Measurements from ENCODE around the gene RPL21.
"Not testable (repeated sequence)": the region's sequence is repeated elsewhere in the genome, so short reads cannot be mapped to it uniquely, and the experiment has no call there.

Gene RPL21

DNA sequence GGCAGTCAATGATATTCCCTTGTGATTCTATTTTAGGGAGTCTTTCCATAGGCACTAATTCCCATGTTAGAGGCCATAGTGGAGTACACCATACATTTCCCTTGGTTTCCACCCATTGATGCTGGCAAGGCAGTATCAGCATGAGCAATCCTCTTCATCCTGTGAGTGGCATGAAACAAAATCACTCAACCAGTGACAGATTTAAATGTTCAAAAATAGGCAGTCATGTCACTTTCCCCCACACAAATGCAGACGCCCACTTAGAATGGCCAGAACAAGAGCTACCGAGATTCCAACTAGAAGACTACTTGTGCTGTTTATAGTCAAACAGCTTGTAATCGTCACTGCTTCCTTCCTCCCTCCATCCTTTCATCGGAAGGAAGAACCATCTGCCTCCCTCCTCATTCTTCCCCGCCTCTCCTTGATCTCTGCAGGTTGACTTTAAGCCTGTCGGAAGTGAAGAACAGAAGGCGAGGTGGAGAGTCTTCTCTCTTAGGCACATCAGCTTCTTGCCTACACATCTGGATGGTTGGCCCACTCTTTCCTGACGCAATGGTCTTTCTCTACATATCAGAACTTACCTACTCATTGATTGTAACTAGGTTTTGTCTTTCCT is 41.8 kb downstream of the RPL21 start:
- no peak for DNase-seq

DNA sequence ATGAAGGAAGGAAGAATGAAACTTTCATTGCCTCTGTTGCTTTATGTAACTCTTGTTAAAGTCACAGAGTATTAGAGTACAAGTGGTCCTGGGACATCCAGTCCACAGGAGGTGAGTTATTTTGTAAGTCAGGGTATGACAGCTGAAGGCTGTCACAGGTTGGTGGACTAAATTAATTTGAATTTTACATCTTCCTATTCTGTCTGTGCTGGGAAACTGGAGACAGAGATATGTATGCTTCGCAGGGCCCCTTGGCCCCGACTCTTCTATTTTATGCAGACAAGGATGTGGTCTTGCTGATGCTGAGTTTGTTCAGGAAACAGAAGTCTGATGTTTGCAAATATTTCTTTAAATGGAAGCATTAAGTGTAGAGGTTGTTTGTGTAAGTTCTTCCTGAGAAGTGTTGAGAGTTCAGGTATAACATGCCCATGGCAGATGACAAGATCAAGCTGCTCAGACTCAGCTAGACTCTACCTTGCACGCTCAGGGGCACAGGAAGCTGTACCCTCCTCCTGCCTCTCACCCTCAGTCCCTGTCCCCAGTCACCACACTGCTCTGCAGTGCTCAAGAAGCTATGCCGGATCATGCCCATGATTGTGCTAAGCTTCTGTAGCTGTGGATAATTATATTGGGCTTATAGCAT is 42.6 kb downstream of the RPL21 start:
- no peak for DNase-seq

DNA sequence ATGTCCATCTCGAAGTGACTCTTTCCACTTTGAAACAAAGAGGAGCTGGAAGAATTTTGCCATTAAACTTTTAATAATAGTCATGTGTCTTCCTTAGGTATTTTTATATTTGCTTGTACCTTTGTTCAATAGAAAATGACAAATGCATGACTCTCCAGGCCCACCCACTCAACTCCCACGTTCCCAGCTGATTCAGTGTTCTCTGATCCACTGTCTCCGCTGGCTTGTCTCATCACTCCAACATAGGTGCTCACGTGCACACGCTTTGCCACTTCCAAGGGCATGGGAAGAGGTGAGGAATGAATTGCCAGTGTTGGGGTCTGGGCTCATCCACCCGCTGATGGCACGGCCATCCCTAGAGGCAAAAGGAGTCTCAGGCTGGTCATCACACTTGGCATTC is 43.7 kb downstream of the RPL21 start:
- DNase-seq: no peak

DNA sequence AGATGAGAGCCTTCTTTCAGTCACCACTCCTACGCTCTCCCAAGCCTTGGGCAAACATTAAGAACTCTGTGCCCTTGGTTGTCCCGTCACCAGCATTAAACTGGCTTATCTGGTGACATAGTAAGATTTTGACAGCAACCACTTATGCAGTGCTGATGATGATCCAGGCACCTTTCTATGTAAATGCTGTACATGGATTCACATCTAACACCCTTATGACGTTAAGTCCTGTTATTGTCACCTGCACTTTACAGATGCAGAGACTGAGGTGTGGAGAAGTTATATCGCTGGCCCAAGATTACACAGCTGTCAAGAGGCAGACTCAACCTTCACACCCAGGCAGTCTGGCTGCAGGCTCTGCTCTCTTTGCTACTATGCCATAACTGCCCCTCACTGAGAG is 44.3 kb downstream of the RPL21 start:
- no peak for DNase-seq

DNA sequence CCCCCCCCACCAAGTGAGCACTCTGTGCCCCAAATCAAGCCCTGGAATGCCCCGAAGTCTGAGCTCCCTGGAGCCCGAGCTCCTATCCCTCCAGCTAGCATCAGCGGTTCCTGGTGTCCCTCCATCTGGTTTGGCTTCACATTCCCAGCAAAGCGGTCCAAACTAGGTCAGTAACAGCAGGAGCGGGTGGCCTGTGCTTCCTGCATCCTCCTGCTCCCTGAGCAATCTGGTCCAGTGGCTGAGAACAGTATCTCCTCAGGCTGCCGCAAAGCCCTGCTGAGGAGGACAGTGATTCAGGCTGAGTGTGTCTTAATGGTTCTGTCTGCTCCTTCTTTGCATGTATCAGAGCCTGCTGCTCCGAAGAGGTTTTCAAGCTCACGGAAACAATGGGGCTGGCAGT is 45.1 kb downstream of the RPL21 start:
- no peak for DNase-seq

DNA sequence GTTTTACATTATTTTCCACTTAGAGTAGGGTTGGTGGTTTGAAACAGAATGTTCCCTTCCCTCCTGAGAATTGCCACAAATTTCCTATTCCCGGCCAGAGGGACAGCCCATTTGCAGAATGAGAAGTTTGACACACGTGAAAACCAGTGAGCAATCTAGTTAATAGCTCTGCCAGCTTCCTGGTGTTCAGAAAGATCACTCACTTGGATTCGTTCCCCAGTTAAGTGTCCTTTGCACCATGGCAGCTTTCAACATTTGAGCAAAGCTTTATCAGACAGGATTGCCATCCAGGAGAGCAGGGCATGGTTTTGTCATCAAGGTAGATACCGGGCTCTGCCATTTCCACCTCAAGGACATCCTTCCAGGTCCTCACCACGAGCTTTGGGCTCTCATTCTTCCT is 47.5 kb downstream of the RPL21 start:
- no peak for DNase-seq

DNA sequence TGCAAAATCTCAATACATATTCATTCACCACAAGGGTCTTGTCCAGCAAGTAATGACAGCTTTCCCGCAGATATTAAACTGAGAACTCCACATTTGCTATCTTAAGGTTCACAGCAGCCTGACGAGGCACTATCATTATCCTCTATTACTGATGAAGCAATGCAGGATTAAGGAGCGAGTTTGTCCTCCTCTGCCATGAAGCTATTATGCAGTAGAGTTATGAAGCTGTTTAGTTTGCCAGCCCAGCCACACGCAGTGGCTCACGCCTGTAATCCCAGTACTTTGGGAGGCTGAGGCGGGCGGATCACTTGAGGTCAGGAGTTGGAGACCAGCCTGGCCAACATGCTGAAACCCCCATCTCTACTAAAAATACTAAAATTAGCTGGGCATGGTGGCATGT is 49.0 kb downstream of the RPL21 start:
- not testable (repeated sequence) for DNase-seq

DNA sequence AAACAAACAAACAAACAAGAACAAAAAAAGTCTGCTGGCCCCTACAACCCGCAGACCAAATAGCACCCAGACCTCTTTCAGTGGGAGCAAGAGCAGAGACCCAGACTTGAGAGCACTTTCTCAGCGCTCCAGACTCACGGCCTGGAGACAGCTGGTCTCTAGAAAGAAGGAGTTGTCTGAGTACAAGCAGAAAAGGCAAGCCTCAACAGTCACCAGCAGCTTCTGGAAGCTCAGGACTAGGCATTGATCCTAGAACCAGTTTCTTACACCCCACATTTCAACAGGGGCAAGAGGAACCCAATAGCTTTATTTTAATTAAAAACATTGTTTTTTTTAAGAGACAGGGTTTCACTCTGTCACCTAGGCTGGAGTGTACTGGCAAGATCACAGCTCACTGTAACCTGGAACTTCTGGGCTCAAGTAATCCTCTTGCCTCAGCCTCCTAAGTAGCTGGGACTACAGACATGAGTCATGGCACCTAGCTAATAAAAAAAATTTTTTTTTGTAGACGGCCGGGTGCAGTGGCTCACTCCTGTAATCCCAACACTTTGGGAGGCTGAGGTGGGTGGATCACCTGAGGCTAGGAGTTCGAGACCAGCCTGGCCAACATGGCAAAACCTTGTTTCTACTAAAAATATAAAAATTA is 49.7 kb downstream of the RPL21 start:
- no peak for DNase-seq

DNA sequence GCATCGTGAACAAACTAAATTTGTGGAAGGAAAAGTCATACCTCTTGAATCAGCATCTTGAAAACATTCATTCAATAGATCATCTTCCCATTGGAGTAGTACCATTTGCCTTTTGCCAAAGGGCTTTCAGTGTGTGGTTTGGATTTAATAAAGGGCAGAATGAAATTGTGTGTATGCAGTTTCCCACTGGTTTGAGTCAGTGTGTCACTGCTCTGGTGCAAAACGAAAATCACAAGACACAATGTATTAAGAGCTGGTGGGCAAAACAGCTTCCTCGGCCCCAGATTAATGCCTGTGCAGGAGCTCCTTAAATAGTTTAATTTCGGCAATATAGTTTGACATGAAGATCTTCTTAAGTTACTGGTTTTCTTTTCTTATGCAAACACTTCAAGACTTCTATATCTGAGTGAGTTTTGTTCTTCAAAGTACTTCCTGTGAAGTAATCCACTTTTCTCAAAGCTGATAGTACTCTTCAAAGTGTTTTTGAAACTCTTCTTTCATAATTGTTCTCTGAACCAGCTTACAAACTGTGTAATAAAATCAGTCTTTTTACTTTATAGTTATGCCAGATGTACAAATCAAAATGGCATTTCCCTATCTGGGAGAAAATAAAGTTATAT is 51.4 kb downstream of the RPL21 start:
- no peak for DNase-seq

DNA sequence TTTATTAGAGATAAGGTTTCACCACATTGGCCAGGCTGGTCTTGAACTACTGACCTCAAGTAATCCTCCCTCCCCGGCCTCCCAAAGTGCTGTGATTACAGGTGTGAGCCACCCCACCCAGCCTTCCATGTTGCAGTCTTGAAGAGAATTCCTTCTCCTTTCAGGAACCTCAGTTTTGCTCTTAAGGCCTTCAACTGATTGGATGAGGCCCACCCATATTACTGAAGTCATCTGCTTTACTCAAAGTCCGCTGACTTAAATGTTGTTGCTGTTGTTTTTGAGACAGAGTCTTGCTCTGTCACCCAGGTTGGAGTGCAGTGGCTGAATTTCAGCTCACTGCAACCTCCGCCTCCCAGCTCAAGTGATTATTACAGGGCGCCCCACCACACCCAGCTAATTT is 52.7 kb downstream of the RPL21 start:
- DNase-seq: no peak

DNA sequence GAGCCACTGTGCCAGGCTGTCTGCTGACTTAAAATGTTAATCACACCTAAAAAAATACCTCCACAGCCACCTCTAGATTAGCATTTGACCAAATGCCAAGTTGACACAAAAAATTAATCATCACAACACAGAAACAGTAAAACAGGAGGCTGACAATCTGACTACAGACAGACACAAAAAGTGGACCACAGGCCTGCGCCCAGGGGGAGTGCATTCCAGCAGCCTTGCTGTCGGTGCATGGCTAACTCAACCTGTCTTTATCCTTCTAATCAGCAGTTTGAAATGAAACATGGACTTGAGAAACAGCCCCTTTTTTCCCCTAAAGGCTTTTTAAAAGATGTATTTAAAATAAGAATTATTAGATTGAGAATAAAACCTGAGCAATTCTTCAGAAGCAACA is 53.3 kb downstream of the RPL21 start:
- no peak for DNase-seq
